Endothelial cell of umbilical vein (primary cell): ENCODE results near the gene KRT78.

Experiments
- EZH2 ChIP-seq: IDR thresholded peaks from 2 replicates; pipeline ENCODE4 v1.6.1; 2012; ENCODE audit warnings: borderline replicate concordance, low read depth, mild to moderate bottlenecking, moderate library complexity, low read length, inconsistent platforms; ENCODE audit not compliant: severe bottlenecking
- FOS ChIP-seq: IDR thresholded peaks from 2 replicates; pipeline ENCODE4 v1.6.1; 2011; ENCODE audit warnings: mild to moderate bottlenecking, low read length, moderate library complexity, borderline replicate concordance; ENCODE audit not compliant: insufficient read depth
- GATA2 ChIP-seq: IDR thresholded peaks from 2 replicates; pipeline ENCODE4 v1.7.0; 2011; ENCODE audit warnings: low read depth, mild to moderate bottlenecking, moderate library complexity, mixed read lengths, low read length; ENCODE audit not compliant: insufficient read length, insufficient read depth
- JUN ChIP-seq: IDR thresholded peaks from 2 replicates; pipeline ENCODE4 v1.6.1; 2011; ENCODE audit warnings: borderline replicate concordance, low read depth; ENCODE audit not compliant: insufficient read length, insufficient read depth
- MYC ChIP-seq: IDR thresholded peaks from one replicate; pipeline ENCODE4 v1.6.1; 2011; ENCODE audit warnings: mild to moderate bottlenecking, low read depth, low read length
- POLR2A ChIP-seq: IDR thresholded peaks from 2 replicates; pipeline ENCODE4 v1.6.1; 2012; ENCODE audit warnings: low read depth, mild to moderate bottlenecking, control low read depth, low read length
- POLR2AphosphoS5 ChIP-seq: IDR thresholded peaks from 2 replicates; pipeline ENCODE4 v1.6.1; 2012; ENCODE audit warnings: low read depth, mild to moderate bottlenecking, control low read depth, low read length, moderate library complexity; ENCODE audit not compliant: insufficient read depth
- TF ChIP-seq, protein P1 (sequence below), 2 donors: IDR thresholded peaks; 1 replicate in 1 of 2; 2 replicates in 1 of 2; pipeline ENCODE4 v1.5.1; 2011; ENCODE audit warnings: low read length in 2 of 2, mild to moderate bottlenecking in 2 of 2, moderate library complexity in 2 of 2, control low read depth in 1 of 2, inconsistent platforms in 1 of 2, low read depth in 1 of 2; ENCODE audit not compliant: insufficient read depth in 1 of 2; ENCODE audit errors: extremely low read depth in 1 of 2
- TF ChIP-seq, protein P2 (sequence below): IDR thresholded peaks from 2 replicates; pipeline ENCODE4 v1.6.1; 2011; ENCODE audit not compliant: insufficient read depth, insufficient read length

- no peak for TF ChIP-seq GATA2
- TF ChIP-seq, protein P1, sequence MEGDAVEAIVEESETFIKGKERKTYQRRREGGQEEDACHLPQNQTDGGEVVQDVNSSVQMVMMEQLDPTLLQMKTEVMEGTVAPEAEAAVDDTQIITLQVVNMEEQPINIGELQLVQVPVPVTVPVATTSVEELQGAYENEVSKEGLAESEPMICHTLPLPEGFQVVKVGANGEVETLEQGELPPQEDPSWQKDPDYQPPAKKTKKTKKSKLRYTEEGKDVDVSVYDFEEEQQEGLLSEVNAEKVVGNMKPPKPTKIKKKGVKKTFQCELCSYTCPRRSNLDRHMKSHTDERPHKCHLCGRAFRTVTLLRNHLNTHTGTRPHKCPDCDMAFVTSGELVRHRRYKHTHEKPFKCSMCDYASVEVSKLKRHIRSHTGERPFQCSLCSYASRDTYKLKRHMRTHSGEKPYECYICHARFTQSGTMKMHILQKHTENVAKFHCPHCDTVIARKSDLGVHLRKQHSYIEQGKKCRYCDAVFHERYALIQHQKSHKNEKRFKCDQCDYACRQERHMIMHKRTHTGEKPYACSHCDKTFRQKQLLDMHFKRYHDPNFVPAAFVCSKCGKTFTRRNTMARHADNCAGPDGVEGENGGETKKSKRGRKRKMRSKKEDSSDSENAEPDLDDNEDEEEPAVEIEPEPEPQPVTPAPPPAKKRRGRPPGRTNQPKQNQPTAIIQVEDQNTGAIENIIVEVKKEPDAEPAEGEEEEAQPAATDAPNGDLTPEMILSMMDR (IDR thresholded peaks at IDR 0.05; ENCODE audit: extremely low read depth in 1 of 2, insufficient read depth in 1 of 2, low read depth in 1 of 2, low read length in 2 of 2): no peak
- TF ChIP-seq FOS: no peak
- TF ChIP-seq POLR2A: no peak
- TF ChIP-seq, protein P2, sequence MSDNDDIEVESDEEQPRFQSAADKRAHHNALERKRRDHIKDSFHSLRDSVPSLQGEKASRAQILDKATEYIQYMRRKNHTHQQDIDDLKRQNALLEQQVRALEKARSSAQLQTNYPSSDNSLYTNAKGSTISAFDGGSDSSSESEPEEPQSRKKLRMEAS: no peak
- TF ChIP-seq MYC: no peak
- no peak for TF ChIP-seq JUN
- TF ChIP-seq EZH2: no peak
- TF ChIP-seq POLR2AphosphoS5: no peak
Observed at GRCh38 chr12:52849511-52849910, 717 bp upstream of the KRT78 start.
